ENCODE measurements around the gene SLCO4A1.

- no peak for TF ChIP-seq CTCF (IDR thresholded peaks at IDR 0.05; ENCODE audit: extremely low read depth in 1 of 2, insufficient read depth in 1 of 2, low read depth in 1 of 2, low read length in 2 of 2)
- TF ChIP-seq POLR2A (IDR thresholded peaks at IDR 0.05; ENCODE audit: low read depth, low read length) = no peak
- no peak for TF ChIP-seq POLR2AphosphoS5 (IDR thresholded peaks at IDR 0.05; ENCODE audit: insufficient read depth, low read depth, low read length)
- no peak for TF ChIP-seq JUN (IDR thresholded peaks at IDR 0.05; ENCODE audit: borderline replicate concordance, insufficient read depth, insufficient read length, low read depth)
- TF ChIP-seq EZH2 (IDR thresholded peaks at IDR 0.05; ENCODE audit: borderline replicate concordance, low read depth, low read length, severe bottlenecking) = no peak
Observed at GRCh38 chr20:62697468-62697912, 55.2 kb downstream of the SLCO4A1 start.
